A549 (cell line): Measurements from ENCODE around the gene LRRC9. TPM values are rescaled to one million over a fixed set of nuclear protein-coding genes. Genes with fewer than 3 reads are reported as not detected.
A peak's percentile ranks its signal among the peaks of the same experiment; 100 is the strongest.

Experiments
- ATAC-seq, 2 experiments: fragments of 200-7000 bp in 1 of 2; fragments of >200 bp in 1 of 2; cut with Nextera tagmentation in 1 of 2; cut with Tn5 transposase in 1 of 2; 3 replicates each; pipeline versions ENCODE4 v1.8.0 to v1.9.1; 2018 to 2020; ENCODE audit warnings: mild to moderate bottlenecking in 1 of 2, moderate library complexity in 1 of 2
- CTCF ChIA-PET: fragments of 300-600 bp; sonication (Branson Sonifier 250); formaldehyde crosslinking; extraction: SDS; loops from one replicate; lab custom pipeline; 2021; ENCODE audit warnings: antibody characterized with exemption, inconsistent platforms; lab: Yijun Ruan, JAX
- POLR2A ChIA-PET: fragments of 350-600 bp; formaldehyde crosslinking; extraction: SDS; loops from one replicate; lab custom pipeline; 2021; ENCODE audit warnings: antibody characterized with exemption, inconsistent platforms; lab: Yijun Ruan, JAX
- DNase-seq, 2 experiments: peaks; one replicate each; pipeline versions ENCODE4 v3.0.0 to v3.0.0-alpha.2; 2011 to 2016; ENCODE audit warnings: low read depth in 1 of 2, low spot score in 1 of 2
- FAIRE-seq: peaks from 2 replicates; lab custom pipeline; 2011; peaks lifted over from hg19 to GRCh38; lab: Jason Lieb, UNC
- H3K27ac ChIP-seq, 2 experiments: fragments of >200 bp; sonication (Bioruptor Twin); formaldehyde crosslinking; 3 replicates each; pipeline ENCODE4 v1.5.1; 2016 to 2017
- H3K4me1 ChIP-seq: fragments of >200 bp; sonication (Bioruptor Twin); formaldehyde crosslinking; 3 replicates; pipeline ENCODE4 v1.6.1; 2016
- H3K4me2 ChIP-seq: fragments of >200 bp; sonication (Bioruptor Twin); formaldehyde crosslinking; 3 replicates; pipeline ENCODE4 v1.6.1; 2016
- H3K4me3 ChIP-seq: fragments of >200 bp; sonication (Bioruptor Twin); formaldehyde crosslinking; 3 replicates; pipeline ENCODE4 v1.5.1; 2016
- H3K9me3 ChIP-seq: fragments of >200 bp; sonication (Bioruptor Twin); formaldehyde crosslinking; 3 replicates; pipeline ENCODE4 v1.6.1; 2016
- CBX2 ChIP-seq: fragments of 200-600 bp; sonication (generic); IDR thresholded peaks from 2 replicates; pipeline ENCODE4 v1.6.1; 2016; ENCODE audit warnings: low read depth, mild to moderate bottlenecking, borderline replicate concordance
- CEBPB ChIP-seq, 2 experiments: fragments of >200 bp in 1 of 2; sonication (Bioruptor Twin) in 1 of 2; formaldehyde crosslinking in 1 of 2; IDR thresholded peaks; 2 replicates each; pipeline ENCODE4 v1.6.1; 2012 to 2016
- EHF ChIP-seq: fragments of 250-450 bp; sonication (Bioruptor Pico); IDR thresholded peaks from 2 replicates; pipeline ENCODE4 v1.5.0; 2020; ENCODE audit warnings: mild to moderate bottlenecking
- EHMT2 ChIP-seq: fragments of 200-600 bp; sonication (generic); IDR thresholded peaks from 2 replicates; pipeline ENCODE4 v1.6.1; 2016; ENCODE audit warnings: antibody characterized with exemption, low read depth, mild to moderate bottlenecking, moderate library complexity
- EP300 ChIP-seq, 2 experiments: fragments of >200 bp; sonication (Bioruptor Twin); formaldehyde crosslinking; IDR thresholded peaks; 2 replicates in 1 of 2; 3 replicates in 1 of 2; pipeline ENCODE4 v1.6.1; 2016 to 2017
- HEYL ChIP-seq: fragments of 250-450 bp; sonication (Bioruptor Pico); IDR thresholded peaks from 2 replicates; pipeline ENCODE4 v1.8.0; 2021; ENCODE audit warnings: mild to moderate bottlenecking, moderate library complexity
- HOXB13 ChIP-seq: fragments of 250-450 bp; sonication (Bioruptor Pico); IDR thresholded peaks from 2 replicates; pipeline ENCODE4 v1.5.0; 2020; ENCODE audit warnings: low read depth, mild to moderate bottlenecking, moderate library complexity
- JUN ChIP-seq, 2 experiments: fragments of >200 bp; sonication (Bioruptor Twin); formaldehyde crosslinking; IDR thresholded peaks; 2 replicates in 1 of 2; 3 replicates in 1 of 2; pipeline ENCODE4 v1.6.1; 2016 to 2017
- JUNB ChIP-seq: fragments of >200 bp; sonication (Bioruptor Twin); formaldehyde crosslinking; IDR thresholded peaks from 2 replicates; pipeline ENCODE4 v1.6.1; 2016
- KDM5A ChIP-seq: fragments of 200-600 bp; sonication (generic); IDR thresholded peaks from 2 replicates; pipeline ENCODE4 v1.6.1; 2016; ENCODE audit warnings: antibody characterized with exemption, mild to moderate bottlenecking
- MYC ChIP-seq: IDR thresholded peaks from 2 replicates; pipeline ENCODE4 v1.6.1; 2012; ENCODE audit warnings: mild to moderate bottlenecking, inconsistent platforms, low read length, improper control_type of control experiment, borderline replicate concordance
- NFE2L2 ChIP-seq: fragments of 150-350 bp; conservative IDR thresholded peaks from 2 replicates; pipeline ENCODE4 v1.6.1; 2014; ENCODE audit warnings: low read length
- NPAS2 ChIP-seq: fragments of 250-450 bp; sonication (Bioruptor Pico); IDR thresholded peaks from 2 replicates; pipeline ENCODE4 v1.8.0; 2022; ENCODE audit warnings: mild to moderate bottlenecking, moderate library complexity, borderline replicate concordance
- ZNF302 ChIP-seq: fragments of 250-450 bp; sonication (Bioruptor Pico); IDR thresholded peaks from 2 replicates; pipeline ENCODE4 v1.9.0; 2021; ENCODE audit warnings: inconsistent platforms, mild to moderate bottlenecking, moderate library complexity
- ZSCAN20 ChIP-seq: fragments of 250-450 bp; sonication (Bioruptor Pico); IDR thresholded peaks from 2 replicates; pipeline ENCODE4 v1.8.0; 2022; ENCODE audit warnings: mild to moderate bottlenecking, moderate library complexity
- WGBS: methylation state at CpG from one replicate; pipeline ENCODE4 v1.1.6; 2017; ENCODE audit errors: missing lambda C conversion rate; 5-methylcytosine and 5-hydroxymethylcytosine counted together
- polyA plus RNA-seq, 4 experiments: library from polyadenylated mRNA; depleted of rRNA in 3 of 4; stranded (reverse); fragments of >200 nt; fragmentation: RNase III in 1 of 4; extraction: RNeasy Plus Mini Kit Qiagen cat#74134 plus additional on column Dnase treatment in 1 of 4; gene quantifications; 2 replicates in 3 of 4; 3 replicates in 1 of 4; pipeline ENCODE4 v1.2.3, GENCODE V29; 2011 to 2017
- TF ChIP-seq, protein P1 (sequence below): fragments of >200 bp; sonication (Bioruptor Twin); formaldehyde crosslinking; IDR thresholded peaks from 2 replicates; pipeline ENCODE4 v1.6.1; 2016
- TF ChIP-seq, protein P2 (sequence below): IDR thresholded peaks from 2 replicates; pipeline ENCODE4 v1.6.1; 2012; ENCODE audit warnings: low read depth, borderline replicate concordance
- TF ChIP-seq, protein P3 (sequence below): fragments of >200 bp; sonication (Bioruptor Twin); formaldehyde crosslinking; IDR thresholded peaks from 3 replicates; pipeline ENCODE4 v1.5.1; 2016

Gene LRRC9
- polyA plus RNA-seq, 2 of the 4 experiments (the other 2 are of a cell fraction) = not detected

DNA sequence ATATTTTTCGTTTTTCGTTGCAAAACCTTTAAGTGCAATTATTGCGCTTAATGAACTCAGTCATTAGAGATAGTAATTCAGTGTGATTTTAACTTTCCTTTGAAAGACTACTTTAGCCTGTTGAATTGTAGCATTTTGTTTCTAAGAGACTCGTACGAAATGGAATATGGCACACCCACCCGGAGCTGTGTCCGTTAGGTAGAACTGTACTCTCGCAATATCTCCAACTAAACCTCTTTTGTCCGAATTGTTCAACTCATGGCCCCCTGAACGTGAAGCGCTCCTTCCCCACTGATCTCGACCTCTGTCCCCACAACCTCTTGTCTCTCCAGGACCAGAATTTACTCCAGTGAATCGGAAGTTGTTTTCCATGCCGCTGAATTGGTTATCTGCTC lies 172.6 kb downstream of the LRRC9 start:
- peak; percentile 18 to 42 for DNase-seq
- TF ChIP-seq CBX2 = no peak
- TF ChIP-seq, protein P1, sequence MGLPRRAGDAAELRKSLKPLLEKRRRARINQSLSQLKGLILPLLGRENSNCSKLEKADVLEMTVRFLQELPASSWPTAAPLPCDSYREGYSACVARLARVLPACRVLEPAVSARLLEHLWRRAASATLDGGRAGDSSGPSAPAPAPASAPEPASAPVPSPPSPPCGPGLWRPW = no peak
- TF ChIP-seq EHMT2 = no peak
- no peak for TF ChIP-seq JUNB
- TF ChIP-seq HOXB13 (CRISPR knock-in tag) = no peak
- peak overlapping the region; percentile 72 for H3K4me3 ChIP-seq
- H3K27ac ChIP-seq = peak overlapping the region; percentile 92 to 97
- CTCF ChIA-PET = interaction anchor here (0.5 to 1.4 kb wide), 4 partner anchors 29 to 235 kb away, joined by 3 to 5 read pairs (median 3); no protein-coding TSS in a partner anchor
- no peaks in the 10 kb centered on the region for H3K9me3 ChIP-seq
- peak overlapping the region; percentile 80 for H3K4me2 ChIP-seq
- peak; percentile 44 to 48; a peak in 5 of 6 replicates for ATAC-seq
- no peak for FAIRE-seq
- WGBS = under 1% methylated on average over 14 of the region's 14 CpGs
- POLR2A ChIA-PET = interaction anchor here (0.9 to 2.5 kb wide), 7 partner anchors 16 to 608 kb away, joined by 4 to 19 read pairs (median 5); partner anchors contain the start of genes DHRS7, JKAMP, L3HYPDH and PPM1A
- H3K4me1 ChIP-seq = peaks cover 31% of the 10 kb centered on the region

DNA sequence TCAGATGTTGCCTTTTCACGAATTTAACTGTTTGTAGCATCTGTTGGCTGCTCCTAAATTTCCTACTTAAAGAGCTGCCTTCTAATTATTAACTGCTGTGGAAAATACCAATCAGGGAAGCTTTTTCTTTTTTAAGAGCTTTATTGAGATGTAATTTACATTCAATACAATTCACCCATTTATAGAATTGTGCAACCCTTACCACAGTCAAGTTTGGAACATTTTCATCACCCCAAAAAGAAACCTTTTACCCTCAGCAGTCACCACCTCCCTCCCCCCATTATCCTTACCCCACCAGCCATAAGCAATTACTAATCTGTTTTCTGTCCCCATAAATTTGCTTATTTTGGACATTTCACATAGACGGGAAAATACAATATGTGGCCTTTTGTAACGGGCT lies 173.1 kb downstream of the LRRC9 start:
- FAIRE-seq (no peak), ATAC-seq (no peak), DNase-seq (no peak)
- H3K4me1 ChIP-seq = peaks cover 31% of the 10 kb centered on the region
- ChIA-PET POLR2A (interaction anchor here (1.4 to 2.5 kb wide), 5 partner anchors 16 to 155 kb away, joined by 4 to 19 read pairs (median 15); partner anchors contain the start of genes DHRS7 and PPM1A), CTCF (interaction anchor here (1.1 to 1.2 kb wide), 2 partner anchors 29 to 73 kb away, joined by 3 to 5 read pairs; no protein-coding TSS in a partner anchor)
- peak overlapping the region; percentile 92 to 97 for H3K27ac ChIP-seq
- TF ChIP-seq, protein P2, sequence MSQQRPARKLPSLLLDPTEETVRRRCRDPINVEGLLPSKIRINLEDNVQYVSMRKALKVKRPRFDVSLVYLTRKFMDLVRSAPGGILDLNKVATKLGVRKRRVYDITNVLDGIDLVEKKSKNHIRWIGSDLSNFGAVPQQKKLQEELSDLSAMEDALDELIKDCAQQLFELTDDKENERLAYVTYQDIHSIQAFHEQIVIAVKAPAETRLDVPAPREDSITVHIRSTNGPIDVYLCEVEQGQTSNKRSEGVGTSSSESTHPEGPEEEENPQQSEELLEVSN = no peak
- TF ChIP-seq CEBPB (IDR thresholded peaks at IDR 0.05) = peak; percentile 15 to 44; a peak in 1 of 4 replicates
- no peaks in the 10 kb centered on the region for H3K9me3 ChIP-seq
- peak overlapping the region; percentile 72 for H3K4me3 ChIP-seq
- H3K4me2 ChIP-seq = peak overlapping the region; percentile 80
- 5% methylated on average over 3 of the region's 3 CpGs for WGBS

DNA sequence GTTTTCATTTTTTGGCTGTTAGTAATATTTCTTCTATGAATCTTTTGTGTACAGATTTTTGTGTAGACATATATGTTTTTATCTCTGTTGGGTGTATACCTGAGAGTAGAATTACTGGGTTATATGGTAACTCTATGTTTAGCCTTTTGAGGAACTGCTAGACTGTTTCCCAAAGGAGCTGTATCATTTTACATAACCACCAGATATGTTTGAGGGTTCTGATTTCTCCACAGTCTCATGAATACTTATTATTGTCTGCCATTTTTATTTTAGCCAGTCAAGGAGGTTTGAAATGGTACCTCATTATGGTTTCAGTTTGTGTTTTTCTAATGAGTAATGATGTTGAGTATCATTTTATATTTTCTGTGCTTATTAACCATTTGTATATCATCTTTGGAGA lies 173.7 kb downstream of the LRRC9 start:
- Histone ChIP-seq H3K4me1 (peaks cover 31% of the 10 kb centered on the region), H3K4me2 (peak overlapping the region; percentile 80), H3K27ac (peak overlapping the region in 1 of 2 experiments; percentile 97; a peak in 2 of 6 replicates), H3K4me3 (peak overlapping the region; percentile 72), H3K9me3 (no peaks in the 10 kb centered on the region)
- ATAC-seq (no peak), FAIRE-seq (no peak), DNase-seq (no peak)
- TF ChIP-seq EHF (CRISPR knock-in tag) (no peak), ZNF302 (CRISPR knock-in tag) (no peak), EP300 (IDR thresholded peaks at IDR 0.05) (no peak), JUN (IDR thresholded peaks at IDR 0.05) (no peak), NFE2L2 (no peak), NPAS2 (CRISPR knock-in tag) (no peak), ZSCAN20 (no peak), CBX2 (no peak), MYC (no peak), HEYL (CRISPR knock-in tag) (no peak), KDM5A (no peak)
- TF ChIP-seq, protein P3, sequence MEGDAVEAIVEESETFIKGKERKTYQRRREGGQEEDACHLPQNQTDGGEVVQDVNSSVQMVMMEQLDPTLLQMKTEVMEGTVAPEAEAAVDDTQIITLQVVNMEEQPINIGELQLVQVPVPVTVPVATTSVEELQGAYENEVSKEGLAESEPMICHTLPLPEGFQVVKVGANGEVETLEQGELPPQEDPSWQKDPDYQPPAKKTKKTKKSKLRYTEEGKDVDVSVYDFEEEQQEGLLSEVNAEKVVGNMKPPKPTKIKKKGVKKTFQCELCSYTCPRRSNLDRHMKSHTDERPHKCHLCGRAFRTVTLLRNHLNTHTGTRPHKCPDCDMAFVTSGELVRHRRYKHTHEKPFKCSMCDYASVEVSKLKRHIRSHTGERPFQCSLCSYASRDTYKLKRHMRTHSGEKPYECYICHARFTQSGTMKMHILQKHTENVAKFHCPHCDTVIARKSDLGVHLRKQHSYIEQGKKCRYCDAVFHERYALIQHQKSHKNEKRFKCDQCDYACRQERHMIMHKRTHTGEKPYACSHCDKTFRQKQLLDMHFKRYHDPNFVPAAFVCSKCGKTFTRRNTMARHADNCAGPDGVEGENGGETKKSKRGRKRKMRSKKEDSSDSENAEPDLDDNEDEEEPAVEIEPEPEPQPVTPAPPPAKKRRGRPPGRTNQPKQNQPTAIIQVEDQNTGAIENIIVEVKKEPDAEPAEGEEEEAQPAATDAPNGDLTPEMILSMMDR = no peak
- POLR2A ChIA-PET = interaction anchor here (1.9 kb wide), 1 partner anchor 71 kb away, joined by 15 read pairs; the partner anchor contains the start of gene DHRS7
- CTCF ChIA-PET = no interaction called here
